Measurements from ENCODE around the gene CAPN10.

- TF ChIP-seq CTCF (IDR thresholded peaks at IDR 0.05) (peak in 1 of 3 donors; percentile 8), POLR2A (IDR thresholded peaks at IDR 0.05) (no peak)
These were observed 25.1 kb upstream of the CAPN10 start for GRCh38 chr2:240561325-240561971.

Measured in ovary (tissue), 3 donors.